PC-3 (cell line): ENCODE data around the gene TBC1D2B.

Experiments
- EZH2 ChIP-seq: fragments of 300-600 bp; sonication (generic); IDR thresholded peaks from one replicate; pipeline ENCODE4 v1.6.1; 2017; ENCODE audit warnings: antibody characterized with exemption, mild to moderate bottlenecking, low read length; ENCODE audit not compliant: unreplicated experiment
- EZH2phosphoT487 ChIP-seq: fragments of 300-600 bp; sonication (generic); IDR thresholded peaks from 2 replicates; pipeline ENCODE4 v1.6.1; 2018; ENCODE audit warnings: mild to moderate bottlenecking, antibody characterized with exemption, low read length, borderline replicate concordance
- TF ChIP-seq, protein P1 (sequence below): fragments of 300-600 bp; sonication (generic); conservative IDR thresholded peaks from 2 replicates; pipeline ENCODE4 v1.5.1; 2017; ENCODE audit warnings: antibody characterized with exemption, low read depth, mild to moderate bottlenecking, low read length

DNA sequence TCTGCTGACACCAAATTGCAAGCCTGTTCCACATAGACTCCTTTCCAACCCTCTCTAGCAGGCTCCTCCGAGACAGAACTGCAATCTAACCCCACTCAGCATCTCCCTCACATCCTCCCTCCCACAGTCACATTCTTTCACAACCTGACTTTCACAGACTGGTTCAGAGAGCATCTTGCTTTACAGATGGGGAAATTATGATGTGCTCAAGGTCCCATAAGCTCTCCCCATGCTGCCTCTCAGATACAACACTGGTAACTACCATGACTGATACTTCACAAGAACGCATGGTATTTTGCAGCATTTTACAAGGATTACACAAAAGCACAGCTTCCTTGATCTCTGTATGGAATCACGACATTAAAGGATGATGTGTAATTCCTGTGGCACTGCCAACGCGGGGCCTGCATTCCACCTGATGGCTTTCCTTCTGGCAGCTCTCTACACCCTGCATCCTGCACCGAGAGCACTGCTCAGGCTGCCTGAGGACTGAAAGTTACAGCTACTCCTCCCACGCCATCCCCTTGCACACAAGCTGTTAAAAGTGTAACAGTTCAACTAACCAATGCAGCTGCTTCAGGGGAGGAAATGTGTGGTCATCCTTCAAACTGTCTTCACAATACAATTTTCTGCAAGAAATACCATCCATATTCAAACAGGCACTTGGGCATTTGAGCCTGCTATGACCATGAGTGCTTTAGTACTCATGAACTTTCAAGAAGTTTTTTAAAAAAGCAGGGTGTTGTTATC is 27.6 kb downstream of the TBC1D2B start:
- TF ChIP-seq, protein P1, sequence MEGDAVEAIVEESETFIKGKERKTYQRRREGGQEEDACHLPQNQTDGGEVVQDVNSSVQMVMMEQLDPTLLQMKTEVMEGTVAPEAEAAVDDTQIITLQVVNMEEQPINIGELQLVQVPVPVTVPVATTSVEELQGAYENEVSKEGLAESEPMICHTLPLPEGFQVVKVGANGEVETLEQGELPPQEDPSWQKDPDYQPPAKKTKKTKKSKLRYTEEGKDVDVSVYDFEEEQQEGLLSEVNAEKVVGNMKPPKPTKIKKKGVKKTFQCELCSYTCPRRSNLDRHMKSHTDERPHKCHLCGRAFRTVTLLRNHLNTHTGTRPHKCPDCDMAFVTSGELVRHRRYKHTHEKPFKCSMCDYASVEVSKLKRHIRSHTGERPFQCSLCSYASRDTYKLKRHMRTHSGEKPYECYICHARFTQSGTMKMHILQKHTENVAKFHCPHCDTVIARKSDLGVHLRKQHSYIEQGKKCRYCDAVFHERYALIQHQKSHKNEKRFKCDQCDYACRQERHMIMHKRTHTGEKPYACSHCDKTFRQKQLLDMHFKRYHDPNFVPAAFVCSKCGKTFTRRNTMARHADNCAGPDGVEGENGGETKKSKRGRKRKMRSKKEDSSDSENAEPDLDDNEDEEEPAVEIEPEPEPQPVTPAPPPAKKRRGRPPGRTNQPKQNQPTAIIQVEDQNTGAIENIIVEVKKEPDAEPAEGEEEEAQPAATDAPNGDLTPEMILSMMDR = no peak
- TF ChIP-seq EZH2 (no peak), EZH2phosphoT487 (no peak)
